NCI-H524 (cell line): Measurements from ENCODE around the gene IRF7.

Experiments
- DNase-seq, 2 experiments: peaks; one replicate each; lab custom pipeline; 2025; lab: John Stamatoyannopoulos, UW

Gene IRF7

GRCh38 chr11:581342-581741 lies 34.4 kb downstream of the IRF7 start:
- DNase-seq, result no peak

DNA sequence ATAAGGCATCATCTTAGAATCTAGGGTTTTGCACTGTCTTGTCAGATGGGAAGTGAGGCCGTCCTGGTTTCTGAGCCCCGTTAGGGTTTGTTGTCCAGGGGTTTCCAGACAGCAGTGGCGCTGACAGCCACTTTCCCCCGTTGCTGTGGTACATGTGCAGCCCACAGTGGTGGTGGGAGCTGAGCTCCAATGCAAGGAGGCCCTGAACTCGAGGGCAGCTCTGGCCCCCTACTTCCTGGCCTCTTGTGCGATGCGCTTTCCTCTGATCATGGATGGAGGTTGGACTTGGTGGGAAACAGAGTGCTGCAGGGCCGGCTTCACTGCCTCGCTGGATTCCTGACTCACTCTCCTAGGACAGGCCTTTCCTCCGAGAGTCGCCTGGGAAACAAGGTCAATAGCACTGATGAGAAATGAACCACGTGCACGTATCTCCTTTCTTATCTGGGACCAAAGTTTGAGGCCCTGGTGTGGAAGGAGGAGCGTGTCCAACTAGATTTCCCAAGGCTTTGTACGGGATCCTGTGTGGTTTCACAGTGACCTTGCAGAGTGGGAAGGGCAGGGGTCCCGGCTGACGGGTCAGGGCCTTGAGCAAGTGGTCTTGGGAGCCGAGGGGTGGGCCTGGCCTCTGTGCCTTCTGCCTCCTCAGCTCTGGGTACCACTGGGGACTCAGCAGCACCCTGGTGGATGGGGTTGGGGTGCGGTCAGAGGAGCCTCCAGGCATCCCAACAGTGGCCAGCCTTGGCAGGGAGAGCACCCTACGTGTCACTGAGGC lies 35.7 kb downstream of the IRF7 start:
- no peak for DNase-seq

GRCh38 chr11:578276-579035 lies 37.3 kb downstream of the IRF7 start:
- DNase-seq, result no peak

GRCh38 chr11:577611-577894 lies 38.2 kb downstream of the IRF7 start:
- no peak for DNase-seq

GRCh38 chr11:576811-577610 lies 38.7 kb downstream of the IRF7 start:
- no peak for DNase-seq

GRCh38 chr11:575996-576768 lies 39.6 kb downstream of the IRF7 start, which contains the start of gene PHRF1:
Gene PHRF1, plus strand, starts transcription at chr11:576470. Its CDS starts 5,043 bp downstream, at chr11:581513.
- peak; percentile 87 to 88 for DNase-seq

DNA sequence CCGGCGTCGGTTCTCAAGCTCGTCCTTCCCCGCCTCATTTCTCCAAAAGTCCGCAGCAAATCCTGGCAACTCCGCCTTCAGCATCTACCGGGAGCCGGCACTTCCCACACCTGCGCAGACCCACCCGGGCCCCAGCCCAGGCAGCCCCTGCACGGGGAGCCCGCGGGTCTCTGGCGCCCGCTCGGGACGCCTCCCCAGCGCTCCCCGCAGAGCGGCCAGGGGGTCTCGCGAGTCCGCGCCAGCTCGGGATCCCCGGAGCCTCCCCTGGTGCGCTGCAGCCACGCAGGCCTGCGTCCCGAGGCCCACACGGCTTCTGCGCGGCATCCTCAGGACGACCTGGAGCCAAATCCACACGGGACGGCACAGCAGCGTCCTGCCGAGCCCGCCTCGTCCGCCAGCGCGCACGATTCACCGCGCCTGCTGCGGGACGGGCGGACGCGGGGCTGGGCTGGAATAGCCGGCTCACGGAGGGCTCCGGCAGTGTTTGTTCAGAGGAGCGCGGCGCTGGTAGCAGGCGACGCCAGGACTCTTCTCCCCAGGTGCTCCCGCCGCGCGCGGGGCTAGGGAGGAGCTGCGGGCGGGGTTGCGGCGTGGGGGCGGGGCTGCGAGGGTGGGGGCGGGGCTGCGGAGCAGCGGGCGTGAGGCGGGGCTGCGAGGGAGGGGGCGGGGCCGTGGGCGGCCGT lies 40.3 kb downstream of the IRF7 start:
- DNase-seq, result peak in 1 of 2 experiments; percentile 77

DNA sequence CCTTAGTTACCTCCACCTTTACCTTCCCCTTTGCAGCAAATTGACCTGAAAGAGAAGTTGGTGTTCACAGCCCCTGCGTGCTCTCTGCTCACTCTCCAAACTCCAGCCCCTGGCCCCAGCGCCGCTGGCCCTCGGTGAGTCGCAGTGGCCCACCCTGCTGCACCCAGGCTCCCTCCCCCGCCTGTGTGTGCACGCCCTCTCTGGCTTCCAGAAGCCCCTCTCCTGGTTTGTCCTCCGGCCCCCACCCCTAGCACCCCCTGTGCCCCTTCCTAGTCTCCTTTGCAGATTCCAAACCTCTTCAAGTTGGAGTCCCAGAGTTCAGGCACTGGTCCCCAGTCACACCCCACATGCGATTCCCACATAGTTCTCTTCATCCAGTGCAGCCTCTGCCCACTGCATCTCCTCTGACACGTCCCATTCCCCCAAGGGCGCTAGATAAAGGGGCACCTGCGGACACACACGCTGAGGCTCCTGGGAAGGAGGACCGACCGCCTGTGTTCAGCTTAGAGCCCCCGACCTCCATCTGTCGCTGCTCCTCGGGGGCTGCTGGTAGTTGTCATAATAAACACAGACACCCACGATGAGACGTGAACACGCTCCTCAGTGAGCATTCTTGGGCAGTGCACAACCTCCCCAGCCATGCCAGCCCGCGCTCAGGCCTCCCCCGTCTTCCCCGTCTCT lies 41.0 kb downstream of the IRF7 start:
- peak in 1 of 2 experiments; percentile 54 for DNase-seq

- peak in 1 of 2 experiments; percentile 39 for DNase-seq
Observed at GRCh38 chr11:574031-574570, 41.6 kb downstream of the IRF7 start.

GRCh38 chr11:573146-573759 lies 42.5 kb downstream of the IRF7 start:
- no peak for DNase-seq

GRCh38 chr11:571802-572185 lies 44.0 kb downstream of the IRF7 start:
- DNase-seq, result no peak

GRCh38 chr11:569158-569885 lies 46.4 kb downstream of the IRF7 start:
- no peak for DNase-seq

DNA sequence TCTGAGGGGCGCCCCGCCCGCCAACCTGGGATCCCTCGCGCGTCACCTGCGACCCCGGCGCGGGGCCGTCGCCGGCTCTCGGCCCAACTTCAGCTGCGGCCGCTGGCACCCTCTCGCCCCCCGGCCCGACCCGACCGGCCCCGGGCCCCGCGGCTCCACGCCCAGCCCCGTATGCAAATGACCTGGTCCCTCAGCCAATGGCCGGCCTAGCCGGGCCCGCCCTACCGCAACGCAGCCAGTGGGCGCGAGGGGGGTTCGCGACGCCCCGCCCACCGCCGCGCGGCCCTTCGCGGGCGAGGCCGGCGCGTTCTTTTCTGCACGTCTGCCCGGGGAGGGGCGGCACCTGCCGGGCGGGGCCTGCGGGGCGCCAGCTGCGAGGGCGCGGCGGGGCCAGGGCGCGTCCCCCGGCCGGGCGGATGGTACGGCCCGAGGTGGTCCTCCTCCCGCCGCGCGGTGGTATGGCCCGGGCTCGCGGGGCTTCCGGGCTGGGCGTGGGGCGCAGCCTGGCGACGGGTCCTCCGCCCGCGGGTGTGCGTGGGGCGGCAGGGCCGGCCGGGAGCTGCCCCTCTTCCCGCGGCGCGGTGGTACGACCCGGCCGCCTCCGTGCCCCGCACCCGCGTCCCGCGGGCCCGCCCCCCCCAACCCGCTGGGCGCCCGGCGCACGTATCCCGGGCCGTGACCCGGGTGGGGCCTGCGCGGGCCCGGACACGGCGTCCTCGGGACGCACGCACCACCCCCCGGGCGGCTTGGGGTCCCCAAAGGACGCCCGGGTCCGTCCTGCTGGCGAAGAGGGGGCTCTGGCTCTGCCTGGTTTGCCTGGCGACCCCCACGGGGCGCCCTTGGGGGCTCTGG lies 47.2 kb downstream of the IRF7 start:
- peak; percentile 75 to 94 for DNase-seq

GRCh38 chr11:567629-568292 lies 48.0 kb downstream of the IRF7 start:
- DNase-seq, result peak in 1 of 2 experiments; percentile 62

DNA sequence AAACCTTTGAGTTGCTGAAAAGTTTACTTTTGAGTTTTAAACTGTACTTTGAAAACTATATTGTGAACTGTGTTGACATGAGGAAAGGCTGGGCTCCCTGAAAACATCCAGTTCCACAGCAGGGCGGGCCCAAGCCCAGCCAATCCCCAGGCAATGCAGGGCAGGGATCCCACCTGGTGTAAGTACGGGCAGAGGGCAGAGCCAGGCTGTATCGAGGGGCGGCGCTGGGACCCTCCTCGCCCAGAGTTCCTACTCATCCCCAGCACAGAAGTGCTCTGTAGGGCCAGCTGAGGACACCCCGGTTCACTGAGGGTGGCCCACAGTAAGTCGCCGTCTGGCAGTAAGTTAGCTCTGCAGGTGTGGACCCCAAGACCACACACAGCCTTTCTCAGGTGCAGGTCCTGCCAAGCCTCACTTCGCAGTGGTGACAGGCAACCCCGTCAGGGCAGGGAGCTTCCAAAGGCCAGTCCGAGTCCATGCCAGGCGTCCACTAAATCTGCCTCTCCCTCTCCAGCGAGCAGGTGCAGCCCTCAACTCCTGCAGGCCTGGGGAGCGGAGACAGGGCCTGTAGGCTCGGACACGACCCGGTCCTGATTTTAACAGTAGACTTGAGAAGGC lies 48.6 kb downstream of the IRF7 start:
- DNase-seq, result no peak

- DNase-seq, result no peak
Observed at GRCh38 chr11:565921-566509, 49.7 kb downstream of the IRF7 start.
